Measurements from ENCODE around the gene ANO3.

ANO3 gene

DNA sequence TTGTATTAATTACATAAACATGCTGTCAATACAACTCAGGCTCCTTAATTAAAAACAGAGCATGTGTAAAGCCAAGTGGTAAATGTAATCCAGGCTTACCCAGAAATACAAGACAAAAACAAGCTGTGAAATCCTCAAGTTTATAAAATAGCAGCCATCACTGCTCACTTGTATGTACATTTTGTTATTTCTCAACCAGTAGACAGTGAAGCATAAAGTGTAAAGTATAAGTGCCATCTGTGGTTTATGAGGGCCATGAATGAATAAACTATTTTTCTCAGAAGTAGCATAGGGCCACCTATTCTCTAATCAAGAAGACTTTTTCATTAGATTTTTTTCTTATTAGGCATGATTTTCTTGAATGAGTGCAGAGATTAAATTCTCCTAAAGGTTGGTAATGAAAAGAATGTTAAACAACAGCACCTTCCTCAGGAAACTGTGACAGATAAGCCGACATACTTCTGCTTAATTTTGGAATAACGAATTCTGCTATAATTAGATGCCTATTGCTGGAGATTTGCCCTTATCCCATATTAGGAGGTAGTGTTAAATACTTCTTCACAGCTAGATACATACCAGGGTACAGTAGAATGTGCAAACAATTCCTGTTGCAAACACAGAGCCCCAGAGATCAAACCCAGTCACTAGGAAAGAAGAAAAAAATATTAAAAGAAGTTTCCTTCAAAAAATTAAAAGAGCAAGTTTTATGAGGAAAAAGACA is 377.0 kb downstream of the ANO3 start:
- DNase-seq (ENCODE audit: low read depth in 2 of 2) = no peak

DNA sequence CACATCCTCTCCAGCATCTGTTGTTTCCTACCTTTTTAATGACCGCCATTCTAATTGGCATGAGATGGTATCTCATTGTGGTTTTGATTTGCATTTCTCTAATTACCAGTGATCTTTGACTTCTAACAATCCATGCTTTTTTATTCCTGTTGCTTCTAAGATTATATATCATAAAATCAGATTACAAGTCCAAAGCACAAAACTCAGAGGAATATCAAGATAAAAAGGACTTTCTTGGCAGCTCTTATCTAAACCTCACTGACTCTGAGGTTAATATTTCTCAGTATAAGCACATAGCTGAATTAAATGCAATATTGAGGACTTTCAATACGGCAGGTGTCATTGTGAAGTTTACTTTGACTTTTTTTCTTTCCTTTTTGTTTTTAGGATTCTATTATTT is 378.6 kb downstream of the ANO3 start:
- no peak for DNase-seq (ENCODE audit: low read depth in 2 of 2)

DNA sequence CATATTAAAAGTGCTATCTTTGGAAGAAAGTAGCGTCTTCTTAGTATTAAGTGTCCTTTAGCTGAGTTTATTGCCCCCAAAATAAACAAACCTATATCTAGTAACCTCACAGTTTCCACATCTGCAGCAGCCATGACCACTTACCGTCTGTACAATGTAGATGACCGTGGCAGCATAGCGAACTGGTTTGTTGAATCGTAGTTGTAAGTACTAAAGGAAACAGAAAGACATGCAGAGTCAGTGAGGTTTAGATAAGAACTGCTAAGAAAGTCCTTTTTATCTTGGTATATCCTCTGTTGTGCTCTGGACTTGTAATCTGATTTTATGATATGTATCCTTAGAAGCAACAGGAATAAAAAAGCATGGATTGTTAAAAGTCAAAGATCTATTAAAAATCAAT is 380.6 kb downstream of the ANO3 start:
- no peak for DNase-seq (ENCODE audit: low read depth in 2 of 2)
